Right lobe of liver (tissue), 6 donors: ENCODE measurements around the gene CRB1. TPM values are rescaled to one million over a fixed set of nuclear protein-coding genes. Genes with fewer than 3 reads are reported as not detected.
"Not testable (repeated sequence)": the region's sequence is repeated elsewhere in the genome, so short reads cannot be mapped to it uniquely, and the experiment has no call there.

ENCODE experiments used
- ATAC-seq, 4 donors: fragments of 200-7000 bp; cut with Tn5 transposase; one replicate each; pipeline ENCODE4 v1.9.1; 2020; ENCODE audit warnings: mild to moderate bottlenecking in 4 of 4, moderate library complexity in 4 of 4
- DNase-seq, 3 donors: peaks; one replicate each; pipeline ENCODE4 v3.0.0-alpha.2; 2020
- H3K27ac ChIP-seq, 3 donors: fragments of 200-600 bp; one replicate each; pipeline ENCODE4 v1.8.0; 2022
- H3K27me3 ChIP-seq, 2 donors: fragments of 200-600 bp; one replicate each; pipeline ENCODE4 v1.8.0; 2022
- H3K36me3 ChIP-seq, 4 donors: fragments of 200-600 bp; sonication (generic) in 1 of 4; one replicate each; pipeline versions ENCODE4 v1.5.1 to v1.8.0; 2017 to 2022; ENCODE audit warnings: control low read depth in 1 of 4
- H3K4me1 ChIP-seq, 4 donors: fragments of 200-600 bp; sonication (generic) in 1 of 4; one replicate each; pipeline versions ENCODE4 v1.5.1 to v1.8.0; 2017 to 2022; ENCODE audit warnings: control low read depth in 1 of 4
- H3K4me3 ChIP-seq, 3 donors: fragments of 200-600 bp; one replicate each; pipeline ENCODE4 v1.8.0; 2022
- H3K9me3 ChIP-seq, 4 donors: fragments of 200-600 bp; sonication (generic) in 1 of 4; one replicate each; pipeline versions ENCODE4 v1.5.1 to v1.8.0; 2017 to 2022; ENCODE audit warnings: control low read depth in 1 of 4
- CTCF ChIP-seq, 4 donors: fragments of 200-600 bp in 3 of 4; fragments of 450-650 bp in 1 of 4; IDR thresholded peaks; one replicate each; pipeline versions ENCODE4 v1.5.1 to v1.8.0; 2016 to 2022; ENCODE audit warnings: antibody characterized with exemption in 4 of 4, mild to moderate bottlenecking in 2 of 4
- POLR2A ChIP-seq: fragments of 450-650 bp; IDR thresholded peaks from one replicate; pipeline ENCODE4 v1.6.1; 2017; ENCODE audit warnings: antibody characterized with exemption, mild to moderate bottlenecking
- WGBS: methylation state at CpG from one replicate; pipeline ENCODE4 v1.1.6; 2018; ENCODE audit warnings: low coverage, low lambda C conversion rate; ENCODE audit not compliant: insufficient coverage; ENCODE audit errors: missing lambda C conversion rate; 5-methylcytosine and 5-hydroxymethylcytosine counted together
- intact Hi-C, 2 donors: fragments of 100-400 bp; cut with DNase I; formaldehyde crosslinking; loops; one replicate each; pipeline versions ENCODE4 v1.11.2 to v1.14.1; 2022
- total RNA-seq, 6 experiments: library from RNA; depleted of rRNA in 2 of 6; stranded (reverse); fragments of >200 nt in 2 of 6; fragmentation: NEBNext Ultra II Directional in 3 of 6; extraction: Animal tissue kit (Norgen Biotek cat#: 25700) in 3 of 6; gene quantifications; one replicate each; pipeline versions ENCODE4 v1.1.0 to v1.2.4, GENCODE V29; 2016 to 2023
- donor health status: DM: no; HTN: yes; CAD: no.
- donor health status: DM: no; HTN: no; CAD: no.
- donor health status: DM: no; HTN: no; CAD: no.
- donor health status: DM: no; HTN: yes; CAD: no.
- donor health status: DM: no; HTN: yes; CAD: no.

CRB1 gene
- total RNA-seq, 6 experiments from 2014 or later = 0.29 TPM; not detected in 5

DNA sequence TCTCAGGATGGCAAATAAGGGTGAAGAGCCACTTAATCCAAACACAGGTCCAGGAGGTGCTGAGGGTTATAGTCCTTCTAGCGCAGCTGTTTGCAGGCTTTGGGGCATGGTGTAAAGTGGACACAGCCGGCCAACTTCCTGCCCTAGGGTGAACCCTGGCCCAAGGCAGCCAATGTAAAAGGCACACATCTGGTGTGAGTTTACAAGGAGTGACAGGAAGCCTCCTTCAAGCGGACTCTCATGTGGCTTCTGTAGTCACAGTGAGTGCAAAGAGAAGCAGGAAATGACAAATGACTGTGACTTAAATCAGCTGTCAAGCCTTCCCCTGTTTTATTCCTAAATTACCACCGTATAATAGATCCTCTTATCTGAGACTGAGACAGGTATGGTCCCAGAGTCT lies 213.0 kb downstream of the CRB1 start:
- Histone ChIP-seq H3K27me3 (no peaks in the 10 kb centered on the region), H3K36me3 (no peaks in the 10 kb centered on the region), H3K27ac (no peak overlapping the region), H3K9me3 (no peaks in the 10 kb centered on the region), H3K4me3 (no peak overlapping the region), H3K4me1 (no peaks in the 10 kb centered on the region)
- WGBS = 27% methylated on average over 3 of the region's 4 CpGs
- intact Hi-C loops = no loop called here
- ATAC-seq (peak in 3 of 4 donors; percentile 24 to 36 (median 32)), DNase-seq (no peak)
- no peak for TF ChIP-seq POLR2A
- no peak for TF ChIP-seq CTCF (IDR thresholded peaks at IDR 0.05)

- intact Hi-C loops = no loop called here
- WGBS = 19% methylated on average over 3 of the region's 3 CpGs
Measured at GRCh38 chr1:197485790-197486189, 217.7 kb downstream of the CRB1 start.

DNA sequence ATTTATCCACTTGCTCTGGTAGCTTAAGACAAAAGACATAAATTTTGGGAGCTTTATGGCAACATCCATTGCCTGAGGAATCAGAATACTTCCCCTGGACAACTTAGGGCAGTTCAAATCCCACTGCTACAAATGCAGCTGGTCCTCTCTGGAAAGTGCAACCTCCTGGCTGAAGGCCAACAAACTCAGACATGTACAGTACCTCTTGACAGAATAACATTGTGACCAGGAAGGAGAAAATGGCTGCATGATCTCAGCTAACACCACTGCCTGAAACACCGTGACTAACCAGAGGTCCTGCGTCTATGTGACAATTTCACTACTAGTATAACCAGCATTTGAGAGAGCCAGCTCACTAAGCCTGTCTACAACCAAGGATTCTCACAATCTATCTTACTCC lies 218.9 kb downstream of the CRB1 start:
- intact Hi-C loops = no loop called here
- H3K27ac ChIP-seq = no peak overlapping the region
- ATAC-seq (no peak), DNase-seq (no peak)
- WGBS = no CpG with 5 or more reads among the region's 2 CpGs
- no peaks in the 10 kb centered on the region for H3K36me3 ChIP-seq
- H3K4me1 ChIP-seq = no peaks in the 10 kb centered on the region
- TF ChIP-seq POLR2A (no peak), CTCF (IDR thresholded peaks at IDR 0.05) (no peak)
- H3K9me3 ChIP-seq = no peaks in the 10 kb centered on the region
- no peaks in the 10 kb centered on the region for H3K27me3 ChIP-seq
- H3K4me3 ChIP-seq = no peak overlapping the region

More at GRCh38 chr1:197485790-197486189, 217.7 kb downstream of the CRB1 start:
- Histone ChIP-seq H3K9me3 (no peaks in the 10 kb centered on the region), H3K4me3 (no peak overlapping the region), H3K27ac (no peak overlapping the region), H3K27me3 (no peaks in the 10 kb centered on the region), H3K36me3 (no peaks in the 10 kb centered on the region), H3K4me1 (no peaks in the 10 kb centered on the region)
- TF ChIP-seq CTCF (IDR thresholded peaks at IDR 0.05) (no peak), POLR2A (no peak)
- peak in 2 of 4 donors; percentile 56 to 57 for ATAC-seq
- no peak for DNase-seq

GRCh38 chr1:197491505-197491904 lies 223.5 kb downstream of the CRB1 start:
- H3K4me1 ChIP-seq, intact Hi-C loops, H3K36me3 ChIP-seq, H3K27me3 ChIP-seq, H3K4me3 ChIP-seq, H3K27ac ChIP-seq, H3K9me3 ChIP-seq, DNase-seq, ATAC-seq: not testable (repeated sequence)
- 100% methylated on average over 1 of the region's 1 CpG for WGBS

DNA sequence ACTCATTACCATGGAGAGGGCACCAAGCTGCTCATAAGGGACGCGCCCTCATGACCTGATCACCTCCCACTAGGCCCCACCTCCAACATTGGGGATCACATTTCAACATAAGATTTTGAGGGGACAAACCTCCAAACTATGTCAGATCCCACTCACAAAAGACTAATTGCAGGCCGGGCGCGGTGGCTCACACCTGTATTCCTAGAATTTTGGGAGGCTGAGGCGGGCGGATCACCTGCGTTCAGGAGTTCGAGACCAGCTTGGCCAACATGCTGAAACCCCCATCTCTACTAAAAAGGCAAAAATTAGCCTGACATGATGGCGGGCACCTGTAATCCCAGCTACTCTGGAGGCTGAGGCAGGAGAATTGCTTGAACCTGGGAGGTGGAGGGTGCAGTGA lies 228.7 kb downstream of the CRB1 start:
- intact Hi-C loops = no loop called here
- WGBS = 99% methylated on average over 7 of the region's 10 CpGs
- Histone ChIP-seq H3K4me1 (no peaks in the 10 kb centered on the region), H3K9me3 (no peaks in the 10 kb centered on the region), H3K36me3 (no peaks in the 10 kb centered on the region), H3K4me3 (no peak overlapping the region), H3K27ac (no peak overlapping the region), H3K27me3 (no peaks in the 10 kb centered on the region)
- DNase-seq = no peak
- TF ChIP-seq POLR2A (no peak), CTCF (IDR thresholded peaks at IDR 0.05) (no peak)
- no peak for ATAC-seq
